Uterus (tissue), 4 donors: ENCODE data around the gene FAM184A. TPM values are rescaled to one million over a fixed set of nuclear protein-coding genes. Genes with fewer than 3 reads are reported as not detected.
"Not testable (repeated sequence)": the region's sequence is repeated elsewhere in the genome, so short reads cannot be mapped to it uniquely, and the experiment has no call there.

Source experiments
- DNase-seq, 2 donors: peaks; one replicate each; pipeline ENCODE4 v3.0.0-alpha.2; 2019 to 2020
- H3K27ac ChIP-seq, 2 donors: fragments of 200-600 bp; sonication (generic); 1 replicate in 1 of 2; 2 replicates in 1 of 2; pipeline ENCODE4 v1.5.1; 2016 to 2018
- H3K27me3 ChIP-seq, 2 donors: fragments of 200-600 bp; sonication (generic); one replicate each; pipeline ENCODE4 v1.5.1; 2018 to 2019; ENCODE audit warnings: control low read depth in 1 of 2
- H3K36me3 ChIP-seq, 2 donors: fragments of 200-600 bp; sonication (generic); one replicate each; pipeline ENCODE4 v1.5.1; 2019; ENCODE audit warnings: control low read depth in 1 of 2
- H3K4me1 ChIP-seq, 2 donors: fragments of 200-600 bp; sonication (generic); one replicate each; pipeline ENCODE4 v1.5.1; 2018 to 2019; ENCODE audit warnings: control low read depth in 1 of 2
- H3K4me3 ChIP-seq, 2 donors: fragments of 200-600 bp; sonication (generic); 1 replicate in 1 of 2; 2 replicates in 1 of 2; pipeline ENCODE4 v1.5.1; 2018 to 2019; ENCODE audit warnings: mild to moderate bottlenecking in 1 of 2
- H3K9me3 ChIP-seq, 2 donors: fragments of 200-600 bp; sonication (generic); one replicate each; pipeline ENCODE4 v1.5.1; 2019; ENCODE audit warnings: control low read depth in 1 of 2
- CTCF ChIP-seq, 4 experiments: fragments of 200-600 bp in 2 of 4; fragments of 450-650 bp in 2 of 4; sonication (generic) in 2 of 4; IDR thresholded peaks; one replicate each; pipeline ENCODE4 v1.5.1; 2016 to 2019; ENCODE audit warnings: antibody characterized with exemption in 4 of 4, mild to moderate bottlenecking in 2 of 4, moderate library complexity in 1 of 4
- POLR2A ChIP-seq, 2 donors: fragments of 450-650 bp; IDR thresholded peaks; one replicate each; pipeline ENCODE4 v1.6.1; 2016; ENCODE audit warnings: antibody characterized with exemption in 2 of 2, mild to moderate bottlenecking in 1 of 2, moderate library complexity in 1 of 2
- intact Hi-C: fragments of 100-400 bp; cut with DNase I; formaldehyde crosslinking; loops from one replicate; pipeline ENCODE4 v1.15.1; 2023; ENCODE audit warnings: low total_unique reads
- total RNA-seq, 4 donors: library from RNA; depleted of rRNA in 3 of 4; stranded (reverse); fragments of >200 nt in 3 of 4; gene quantifications; one replicate each; pipeline versions ENCODE4 v1.1.0 to v1.2.4, GENCODE V29; 2014 to 2023
- donor health status: DM: yes; HTN: yes; CAD: no.

Gene FAM184A
- total RNA-seq, 4 donors from 2014 or later: 1.8 to 9.5 (median 5.1) TPM

DNA sequence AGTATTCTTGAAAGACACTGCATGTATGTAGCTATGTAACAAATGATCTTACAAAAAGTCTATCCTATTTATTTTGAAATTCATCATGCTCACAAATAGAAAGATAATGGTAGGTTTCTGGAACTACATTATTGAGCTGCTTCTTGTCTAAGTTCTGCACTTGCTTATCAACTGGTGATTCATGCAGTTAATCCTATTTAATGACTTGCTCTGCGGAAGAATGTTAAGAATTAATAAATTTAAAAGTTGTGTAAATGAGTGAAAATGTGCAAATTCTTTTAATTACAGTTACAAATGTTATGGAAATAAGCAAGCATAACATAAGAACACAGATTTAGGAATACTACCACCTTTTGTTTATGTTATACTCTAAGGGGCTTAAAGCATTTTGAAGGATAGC, 76.4 kb downstream of the FAM184A start:
- intact Hi-C loops: no loop called here
- Histone ChIP-seq H3K4me3 (no peak overlapping the region), H3K27ac (no peak overlapping the region), H3K9me3 (no peaks in the 10 kb centered on the region), H3K4me1 (no peaks in the 10 kb centered on the region), H3K36me3 (no peaks in the 10 kb centered on the region), H3K27me3 (no peaks in the 10 kb centered on the region)
- DNase-seq: no peak
- TF ChIP-seq POLR2A (IDR thresholded peaks at IDR 0.05) (no peak), CTCF (IDR thresholded peaks at IDR 0.05) (no peak)

DNA sequence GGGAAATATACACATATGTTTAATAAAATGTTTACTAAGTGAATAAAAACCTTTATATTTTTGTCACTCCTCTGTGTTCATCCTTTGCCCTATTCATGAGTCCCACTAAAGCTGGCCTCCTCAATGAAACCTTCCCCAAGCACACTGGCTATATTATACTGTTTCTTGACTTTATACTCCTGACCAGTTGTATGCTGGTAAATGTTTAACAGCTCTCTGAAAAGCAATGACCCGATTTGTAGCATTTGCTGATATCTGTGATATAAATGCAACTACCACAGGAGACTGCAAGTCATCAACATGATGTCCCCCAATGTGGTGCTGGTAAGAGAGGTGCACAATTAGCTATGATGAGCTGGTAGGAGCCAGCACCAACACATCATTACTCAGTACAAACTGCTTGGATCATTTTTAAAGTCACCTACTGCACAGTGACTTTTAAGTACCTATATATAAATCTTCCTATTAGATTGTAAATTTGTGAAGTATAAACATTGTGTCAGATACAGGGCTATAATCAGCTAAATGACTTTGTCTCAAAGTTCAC, 78.9 kb downstream of the FAM184A start:
- no peaks in the 10 kb centered on the region for H3K4me1 ChIP-seq
- H3K27ac ChIP-seq: no peak overlapping the region
- TF ChIP-seq POLR2A (IDR thresholded peaks at IDR 0.05) (no peak), CTCF (IDR thresholded peaks at IDR 0.05) (no peak)
- H3K36me3 ChIP-seq: peaks cover 0 to 3% of the 10 kb centered on the region in 2 donors
- no peak overlapping the region for H3K4me3 ChIP-seq
- intact Hi-C loops: no loop called here
- no peaks in the 10 kb centered on the region for H3K9me3 ChIP-seq
- H3K27me3 ChIP-seq: no peaks in the 10 kb centered on the region
- DNase-seq: no peak

GRCh38 chr6:118997426-118997825, 81.0 kb downstream of the FAM184A start:
- H3K27me3 ChIP-seq, DNase-seq, H3K4me3 ChIP-seq, intact Hi-C loops, H3K4me1 ChIP-seq, H3K27ac ChIP-seq, H3K36me3 ChIP-seq, H3K9me3 ChIP-seq: not testable (repeated sequence)

DNA sequence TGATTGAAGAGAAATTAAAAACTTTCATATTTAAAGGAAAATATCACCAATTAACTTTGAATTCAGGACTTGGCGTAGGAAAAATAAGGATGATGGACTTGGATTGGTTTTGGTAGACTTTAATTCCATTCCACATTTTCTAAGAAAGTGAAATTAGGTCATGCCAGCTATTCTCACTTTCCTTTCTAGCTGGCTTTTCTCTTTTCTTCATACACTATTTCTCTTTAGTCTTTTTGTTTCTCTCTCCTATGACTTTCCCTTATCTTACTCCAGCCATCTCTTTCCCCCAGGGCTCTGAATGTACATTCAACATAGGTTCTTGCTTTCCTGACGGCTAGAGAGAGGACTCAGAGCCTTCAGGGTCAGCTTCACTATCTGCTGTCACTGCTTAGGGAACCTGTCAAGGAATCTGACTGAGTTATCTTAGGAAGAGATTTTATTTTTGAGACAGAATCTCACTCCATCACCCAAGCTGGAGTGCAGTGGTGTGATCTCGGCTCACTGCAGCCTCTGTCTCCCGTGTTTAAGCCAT, 82.1 kb downstream of the FAM184A start:
- TF ChIP-seq POLR2A (IDR thresholded peaks at IDR 0.05) (no peak), CTCF (IDR thresholded peaks at IDR 0.05) (no peak)
- Histone ChIP-seq H3K9me3 (no peaks in the 10 kb centered on the region), H3K27me3 (no peaks in the 10 kb centered on the region), H3K27ac (no peak overlapping the region), H3K4me1 (no peaks in the 10 kb centered on the region), H3K36me3 (peaks cover 0 to 3% of the 10 kb centered on the region in 2 donors), H3K4me3 (no peak overlapping the region)
- intact Hi-C loops: no loop called here
- DNase-seq: no peak

DNA sequence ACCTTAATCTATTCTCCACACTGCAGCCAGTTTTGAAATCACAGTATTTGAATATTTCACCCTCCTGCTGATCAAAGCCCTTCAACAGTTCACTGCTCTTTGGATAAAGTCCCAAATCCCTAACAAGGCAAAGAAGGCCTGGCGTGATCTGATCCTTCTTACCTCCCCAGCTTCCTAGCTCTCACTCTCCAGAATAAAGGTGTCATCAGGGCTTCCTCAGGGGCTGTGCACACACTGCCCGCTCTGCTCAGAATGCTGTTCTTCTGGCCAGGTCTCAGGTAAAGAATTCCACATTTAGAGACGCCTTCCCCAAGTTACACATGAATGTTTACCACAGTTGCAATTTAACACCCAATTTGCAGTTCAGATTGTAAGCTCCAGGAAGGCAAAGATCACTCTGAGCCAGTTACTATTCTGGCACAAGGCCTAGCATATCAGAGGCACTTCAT, 84.6 kb downstream of the FAM184A start:
- no peak overlapping the region for H3K4me3 ChIP-seq
- no peaks in the 10 kb centered on the region for H3K9me3 ChIP-seq
- no peak overlapping the region for H3K27ac ChIP-seq
- intact Hi-C loops: no loop called here
- DNase-seq: no peak
- no peaks in the 10 kb centered on the region for H3K27me3 ChIP-seq
- peaks cover 0 to 3% of the 10 kb centered on the region in 2 donors for H3K36me3 ChIP-seq
- H3K4me1 ChIP-seq: no peaks in the 10 kb centered on the region
- TF ChIP-seq CTCF (IDR thresholded peaks at IDR 0.05) (no peak), POLR2A (IDR thresholded peaks at IDR 0.05) (no peak)

DNA sequence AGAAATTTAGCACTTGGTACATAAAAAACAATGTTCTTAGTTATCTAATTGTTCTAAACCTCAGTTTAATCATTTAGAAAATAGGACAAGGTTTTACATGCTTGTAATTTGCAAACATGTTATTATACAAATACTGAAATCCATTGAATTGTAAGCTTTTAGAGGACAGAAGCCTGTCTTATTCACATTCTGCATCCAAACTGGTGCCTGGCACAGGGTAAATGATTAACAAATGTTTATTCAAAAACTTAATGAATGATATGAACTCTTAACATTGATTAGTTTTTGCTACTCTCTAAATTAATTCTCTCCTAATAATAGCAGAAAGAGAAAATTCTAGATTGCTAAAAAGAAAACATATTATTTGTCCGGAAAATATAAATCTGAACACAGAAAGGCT, 85.1 kb downstream of the FAM184A start:
- Histone ChIP-seq H3K9me3 (no peaks in the 10 kb centered on the region), H3K4me3 (no peak overlapping the region), H3K27me3 (no peaks in the 10 kb centered on the region), H3K4me1 (no peaks in the 10 kb centered on the region), H3K36me3 (peaks cover 0 to 3% of the 10 kb centered on the region in 2 donors), H3K27ac (no peak overlapping the region)
- no peak for DNase-seq
- intact Hi-C loops: no loop called here
- TF ChIP-seq CTCF (IDR thresholded peaks at IDR 0.05): no peak
- TF ChIP-seq POLR2A (IDR thresholded peaks at IDR 0.05): no peak
